Fibroblast of mammary gland (primary cell): ENCODE results near the gene MYH7B.

ENCODE experiments used
- DNase-seq: peaks from one replicate; pipeline ENCODE4 v3.0.0-alpha.2; 2010; ENCODE audit warnings: low read depth
- H3K4me3 ChIP-seq: 2 replicates; pipeline ENCODE4 v1.5.1; 2011; ENCODE audit warnings: low read depth, mild to moderate bottlenecking, low read length, moderate library complexity; ENCODE audit not compliant: control insufficient read depth
- CTCF ChIP-seq: conservative IDR thresholded peaks from 2 replicates; pipeline ENCODE4 v1.5.1; 2011; ENCODE audit warnings: low read depth, low read length, inconsistent platforms; ENCODE audit not compliant: control insufficient read depth, insufficient read depth

Gene MYH7B

GRCh38 chr20:34927736-34928135 lies 27.9 kb upstream of the MYH7B start:
- no peak overlapping the region for H3K4me3 ChIP-seq
- no peak for DNase-seq
- TF ChIP-seq CTCF = no peak

DNA sequence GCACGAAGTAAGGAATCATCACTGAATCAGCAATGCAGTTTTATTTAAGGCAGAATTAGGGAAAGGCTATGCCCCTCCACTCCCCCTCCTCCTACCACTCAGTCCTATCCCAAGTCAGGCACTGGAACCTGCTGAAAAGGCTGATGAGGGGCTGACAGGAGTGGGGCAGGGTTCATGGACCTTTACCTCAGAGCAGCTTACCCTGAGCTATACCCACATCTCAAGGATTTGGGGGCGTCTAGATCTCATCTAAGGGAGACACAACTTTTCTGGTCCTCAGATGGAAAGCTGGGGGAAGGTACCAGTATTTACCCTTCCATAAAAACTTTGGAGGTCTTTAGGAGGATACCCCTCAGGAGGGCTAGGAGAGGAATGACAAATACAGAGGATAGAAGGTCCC lies 27.3 kb upstream of the MYH7B start:
- no peak for TF ChIP-seq CTCF
- H3K4me3 ChIP-seq = no peak overlapping the region
- DNase-seq = no peak

DNA sequence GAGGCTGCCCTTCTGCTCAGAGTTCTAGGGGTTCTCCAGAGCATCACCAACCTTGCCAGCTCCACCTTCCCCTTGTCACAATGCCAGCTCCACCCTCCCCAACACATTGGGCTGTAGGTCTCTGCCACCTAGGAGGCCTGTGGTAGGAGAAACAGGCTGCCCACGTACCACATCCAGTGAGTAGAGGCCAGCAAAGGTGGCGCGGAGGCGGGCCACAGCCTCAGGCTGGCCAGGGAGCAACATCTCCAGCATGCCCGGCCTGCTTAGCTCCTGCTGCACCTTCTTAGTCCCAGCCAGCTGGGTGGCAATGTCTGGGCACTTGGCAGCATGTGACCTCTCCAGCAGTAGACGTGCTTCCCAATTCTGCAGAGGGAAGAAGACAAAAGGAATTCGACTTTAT lies 23.9 kb upstream of the MYH7B start:
- DNase-seq = no peak
- no peak overlapping the region for H3K4me3 ChIP-seq
- TF ChIP-seq CTCF = no peak

DNA sequence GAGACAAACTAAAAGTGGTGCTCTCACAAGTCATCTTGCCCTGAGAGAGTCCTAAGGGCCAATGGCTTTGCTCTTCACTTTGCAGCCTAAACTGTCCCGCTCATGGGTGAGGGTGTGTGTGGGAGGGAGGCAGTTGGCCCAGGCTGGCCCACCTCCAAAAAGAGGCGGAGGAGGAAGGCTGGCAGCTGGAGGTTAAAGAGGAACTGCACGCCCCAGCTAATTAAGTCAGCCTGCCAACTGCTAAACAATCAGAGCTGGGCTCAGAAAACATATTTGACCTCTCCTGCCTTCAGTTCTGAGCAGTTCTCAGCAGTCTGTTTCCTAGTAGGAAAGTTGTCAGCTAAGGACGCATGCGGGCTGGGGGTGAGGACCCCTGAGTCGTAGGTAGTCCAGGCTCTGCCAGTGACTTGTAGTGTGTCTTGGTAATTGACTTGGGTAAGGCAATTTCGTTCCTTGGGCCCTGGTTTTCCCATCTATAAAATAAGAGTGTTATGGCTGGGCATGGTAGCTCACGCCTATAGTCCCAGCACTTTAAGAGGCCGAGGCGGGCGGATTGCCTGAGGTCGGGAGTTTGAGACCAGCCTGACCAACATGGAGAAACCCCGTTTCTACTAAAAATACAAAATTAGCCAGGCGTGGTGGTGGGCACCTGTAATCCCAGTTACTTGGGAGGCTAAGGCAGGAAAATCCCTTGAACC lies 17.1 kb upstream of the MYH7B start:
- TF ChIP-seq CTCF = no peak
- no peak overlapping the region for H3K4me3 ChIP-seq
- DNase-seq = no peak

GRCh38 chr20:34940081-34940481 lies 15.6 kb upstream of the MYH7B start:
- TF ChIP-seq CTCF = no peak
- DNase-seq = no peak

DNA sequence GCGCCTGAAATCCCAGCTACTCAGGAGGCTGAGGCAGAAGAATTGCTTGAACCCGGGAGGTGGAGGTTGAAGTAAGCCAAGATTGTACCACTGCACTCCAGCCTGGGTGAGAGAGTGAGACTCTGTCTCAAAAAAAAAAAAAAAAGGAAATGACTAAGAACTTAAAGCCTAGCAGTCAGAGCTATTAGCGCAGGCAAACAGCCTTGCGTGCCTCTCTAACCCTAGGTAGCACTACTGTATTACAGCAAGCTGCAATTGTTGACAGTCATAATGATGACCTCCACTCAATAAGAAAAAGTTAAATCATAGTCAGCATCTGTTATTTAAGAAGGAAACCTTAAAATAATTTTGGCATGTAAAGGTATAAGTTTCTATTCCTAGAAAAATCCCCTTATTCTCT lies 14.4 kb upstream of the MYH7B start:
- no peak overlapping the region for H3K4me3 ChIP-seq
- TF ChIP-seq CTCF = no peak
- no peak for DNase-seq

More at GRCh38 chr20:34940081-34940481, 15.6 kb upstream of the MYH7B start:
- no peak overlapping the region for H3K4me3 ChIP-seq

GRCh38 chr20:34942301-34942700 lies 13.4 kb upstream of the MYH7B start:
- no peak for TF ChIP-seq CTCF

More at GRCh38 chr20:34942301-34942700, 13.4 kb upstream of the MYH7B start:
- DNase-seq = no peak
- no peak overlapping the region for H3K4me3 ChIP-seq
